ENCODE data around the gene CCBE1.

Gene CCBE1

DNA sequence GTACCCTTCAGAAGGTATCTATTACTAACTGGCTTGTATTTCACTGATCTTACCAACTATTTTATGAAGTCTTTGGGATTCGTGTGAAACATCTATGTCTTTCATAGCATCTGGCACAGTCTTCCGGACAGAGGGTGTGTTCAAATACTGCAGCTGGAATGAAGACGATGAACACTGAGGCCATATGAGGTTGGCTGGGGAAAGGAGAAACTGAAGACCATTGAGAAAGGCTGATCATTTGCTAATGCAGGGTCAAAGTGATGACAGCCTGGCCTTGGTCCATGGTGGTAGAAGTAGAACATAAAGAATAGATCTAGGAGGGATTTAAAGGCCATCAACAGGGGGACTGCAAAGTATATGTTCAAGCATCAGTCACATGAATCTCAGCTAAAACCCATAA is 132.7 kb downstream of the CCBE1 start:
- no peak for DNase-seq

DNA sequence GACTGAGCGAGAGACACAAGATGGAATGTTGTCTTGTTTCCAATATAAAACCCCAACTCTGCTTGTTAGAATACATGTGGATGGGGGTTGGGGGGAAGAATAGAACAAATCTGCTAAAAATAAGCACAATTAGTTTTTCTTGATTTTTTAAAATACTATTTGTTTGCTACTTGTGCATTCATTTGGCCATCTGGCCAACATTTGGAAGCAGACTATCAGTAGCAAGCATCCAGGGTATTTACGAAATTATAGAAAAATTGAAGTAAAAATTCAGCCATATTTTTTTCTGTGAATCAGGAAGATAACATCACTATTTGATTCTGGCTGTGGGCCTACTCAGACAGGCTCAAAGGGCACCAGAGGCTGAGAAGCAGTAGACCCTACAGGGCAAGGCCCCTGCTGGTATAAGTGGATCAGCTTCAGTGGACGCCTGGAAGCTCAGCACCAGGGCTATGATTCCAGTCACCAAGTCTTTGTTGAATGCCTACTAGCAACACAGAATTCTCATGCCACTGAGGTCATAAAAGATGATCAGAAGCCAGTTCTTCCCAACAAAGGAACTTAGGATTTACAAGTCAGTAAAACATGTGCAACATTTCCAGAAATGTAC is 133.9 kb downstream of the CCBE1 start:
- no peak for DNase-seq

GRCh38 chr18:59562751-59563150 is 134.5 kb downstream of the CCBE1 start:
- DNase-seq: no peak

DNA sequence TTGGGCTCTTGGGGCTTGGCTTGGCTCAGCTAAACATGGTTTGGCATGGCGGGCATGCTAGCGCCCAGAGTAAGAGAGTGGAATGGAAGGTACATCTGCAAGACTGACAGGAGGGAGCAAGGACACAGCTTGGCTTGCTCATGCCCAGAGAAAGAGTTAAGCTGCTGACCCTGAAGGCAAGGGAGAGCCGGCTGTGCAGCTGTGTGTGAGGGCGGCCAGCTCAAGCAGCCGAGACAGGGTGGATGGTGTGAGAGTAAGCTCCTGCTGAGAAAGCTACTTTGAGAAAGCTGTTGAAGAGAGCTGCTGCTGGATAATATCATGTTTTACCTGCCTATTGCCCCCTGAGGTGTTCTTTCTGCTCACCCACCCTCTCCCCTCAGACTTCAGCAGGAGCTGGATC is 135.6 kb downstream of the CCBE1 start:
- DNase-seq: no peak

GRCh38 chr18:59560556-59560955 is 136.7 kb downstream of the CCBE1 start:
- DNase-seq: peak; percentile 43

DNA sequence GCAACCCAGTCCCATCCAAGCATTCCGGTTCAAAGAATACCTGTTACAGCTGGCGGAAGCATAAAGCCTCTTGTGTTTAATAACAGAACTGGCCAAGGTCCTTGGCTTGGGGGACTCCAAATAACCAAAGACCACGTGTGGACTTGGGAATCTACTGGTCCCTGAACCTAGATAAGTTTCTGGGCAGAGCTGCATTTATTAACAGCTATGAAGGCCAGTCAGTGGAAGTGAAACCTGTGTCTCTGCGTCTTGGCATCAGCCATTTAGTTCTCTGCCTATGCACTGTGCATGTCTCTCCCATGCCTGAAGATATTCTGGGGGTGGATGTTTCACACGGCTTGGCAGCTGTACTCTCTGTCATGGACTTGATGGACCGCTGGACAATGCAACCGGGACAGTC is 137.7 kb downstream of the CCBE1 start:
- no peak for DNase-seq

DNA sequence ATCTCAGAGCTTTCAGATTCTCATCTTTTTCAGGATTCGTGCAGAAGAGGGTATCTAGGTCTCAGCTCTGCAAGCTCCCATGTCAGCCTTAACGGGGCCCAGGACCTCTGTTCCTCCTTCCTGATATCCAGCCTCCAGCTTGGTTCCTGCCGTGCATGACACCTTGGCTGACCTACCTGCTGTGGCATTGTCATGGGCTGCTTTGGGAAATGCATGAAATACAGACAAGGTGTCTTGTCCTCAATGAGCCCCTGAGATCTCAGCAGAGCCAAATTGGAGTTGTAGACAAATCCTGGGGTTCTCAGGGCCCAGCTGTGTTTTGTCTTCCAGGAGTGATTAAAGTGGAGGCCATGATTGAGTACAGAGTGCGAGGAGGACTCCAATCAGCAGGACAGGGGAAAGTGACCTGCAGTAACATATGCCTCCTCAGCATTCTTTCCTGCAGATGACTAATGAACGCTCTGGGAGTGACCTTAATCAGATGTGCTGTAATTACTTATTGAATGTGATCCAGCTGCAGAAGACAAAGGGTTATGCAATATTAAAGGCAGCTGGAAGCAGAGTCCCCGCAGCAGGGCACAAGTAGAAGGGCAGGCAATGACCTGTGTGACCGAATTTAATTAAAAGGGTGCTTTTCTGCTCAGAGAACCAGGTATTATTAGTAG is 141.1 kb downstream of the CCBE1 start:
- DNase-seq: no peak

- peak; percentile 11 for DNase-seq
Measured at GRCh38 chr18:59554796-59555335, 142.4 kb downstream of the CCBE1 start.

- DNase-seq: no peak
Measured at GRCh38 chr18:59553273-59553870, 143.9 kb downstream of the CCBE1 start.

- DNase-seq: no peak
Measured at GRCh38 chr18:59551902-59552635, 145.2 kb downstream of the CCBE1 start.

- DNase-seq: no peak
Measured at GRCh38 chr18:59550174-59550516, 147.1 kb downstream of the CCBE1 start.

DNA sequence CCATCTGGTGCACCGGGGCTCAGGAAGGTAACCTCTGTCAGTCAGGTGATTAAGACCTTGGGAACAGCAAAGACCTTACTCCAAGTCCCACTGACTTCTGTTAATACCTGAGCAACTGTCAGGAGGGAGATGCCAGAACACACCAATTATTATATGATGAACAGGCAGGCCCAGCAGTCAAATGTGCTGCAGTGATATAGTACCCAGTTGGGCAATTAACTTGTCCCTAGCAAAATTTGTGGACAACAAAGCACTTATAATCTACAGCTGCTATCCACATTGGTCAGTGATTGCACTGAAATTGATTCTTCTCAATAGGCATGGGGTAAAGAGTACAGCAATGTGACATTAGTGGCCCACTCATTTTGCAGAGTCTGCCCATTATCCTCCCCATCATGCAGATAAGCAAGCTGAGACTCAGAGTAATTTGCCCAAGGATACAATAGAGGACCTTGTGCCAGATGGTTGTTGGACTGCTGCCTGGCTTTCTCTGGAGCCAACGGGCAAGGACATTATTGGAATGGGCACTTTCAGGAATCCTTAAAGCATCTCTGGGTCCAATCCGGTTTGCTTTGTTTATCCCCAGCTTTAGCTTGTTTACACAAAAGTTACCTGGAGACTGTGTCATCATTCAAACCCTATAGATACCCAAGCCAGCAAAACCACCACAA is 147.6 kb downstream of the CCBE1 start:
- peak; percentile 36 for DNase-seq

GRCh38 chr18:59547581-59548182 is 149.5 kb downstream of the CCBE1 start:
- DNase-seq: no peak

DNA sequence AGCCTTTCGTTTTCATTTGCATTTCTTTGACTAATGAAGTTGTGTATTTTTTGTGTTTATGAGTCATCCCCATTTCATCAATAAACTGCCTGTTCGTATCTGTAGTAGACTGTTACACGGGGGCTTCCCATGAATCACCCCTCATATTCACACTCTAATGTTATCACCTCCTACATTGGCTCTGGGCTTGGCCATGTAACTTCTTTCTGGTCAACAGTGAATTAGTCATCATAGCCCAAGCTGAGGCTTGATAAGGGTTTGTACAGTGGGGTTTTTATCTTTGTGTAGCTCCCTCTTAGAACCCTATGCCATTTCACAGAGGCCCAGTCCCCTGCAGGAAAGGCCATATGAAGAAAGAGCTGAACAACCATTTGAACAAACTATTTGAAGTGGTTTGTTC is 151.0 kb downstream of the CCBE1 start:
- DNase-seq: no peak

DNA sequence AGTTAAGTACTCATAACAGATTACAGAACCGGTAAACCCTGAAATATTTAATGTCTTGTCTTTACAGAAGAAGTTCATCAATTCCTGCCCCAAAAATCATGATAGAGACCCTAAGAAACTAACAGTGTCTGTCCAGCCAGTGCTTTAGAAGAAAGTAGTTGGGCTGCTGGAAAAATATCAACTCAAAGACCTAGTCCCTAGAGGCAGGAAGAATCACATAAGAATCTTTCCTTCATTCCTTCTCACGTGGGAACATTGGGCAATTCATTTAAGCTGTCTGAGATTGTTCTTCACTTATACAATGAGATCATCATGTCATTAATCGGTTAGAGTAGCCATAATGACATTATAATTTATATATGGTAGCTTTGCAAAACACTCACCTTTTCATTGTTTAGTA is 156.4 kb downstream of the CCBE1 start:
- no peak for DNase-seq

DNA sequence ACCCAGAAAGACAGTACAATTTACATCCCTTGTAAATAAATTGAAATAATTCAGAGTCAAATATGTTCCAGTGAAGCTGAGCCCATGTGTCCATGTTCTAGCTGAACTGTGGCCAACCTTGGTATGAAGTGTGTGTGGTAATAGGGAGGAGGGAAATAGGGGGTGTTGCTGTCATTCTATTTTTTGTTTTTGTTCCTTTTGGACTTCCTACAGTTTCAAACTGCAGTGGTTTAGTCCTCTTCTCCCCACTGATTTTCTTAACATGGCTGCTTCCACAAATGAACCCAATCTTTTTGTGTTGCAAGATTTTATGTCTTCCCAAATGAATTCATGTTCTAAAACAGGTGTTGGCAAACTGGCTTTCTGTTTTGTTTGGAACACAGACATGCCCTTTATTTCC is 156.9 kb downstream of the CCBE1 start:
- no peak for DNase-seq

GRCh38 chr18:59539108-59539507 is 158.1 kb downstream of the CCBE1 start:
- DNase-seq: no peak

DNA sequence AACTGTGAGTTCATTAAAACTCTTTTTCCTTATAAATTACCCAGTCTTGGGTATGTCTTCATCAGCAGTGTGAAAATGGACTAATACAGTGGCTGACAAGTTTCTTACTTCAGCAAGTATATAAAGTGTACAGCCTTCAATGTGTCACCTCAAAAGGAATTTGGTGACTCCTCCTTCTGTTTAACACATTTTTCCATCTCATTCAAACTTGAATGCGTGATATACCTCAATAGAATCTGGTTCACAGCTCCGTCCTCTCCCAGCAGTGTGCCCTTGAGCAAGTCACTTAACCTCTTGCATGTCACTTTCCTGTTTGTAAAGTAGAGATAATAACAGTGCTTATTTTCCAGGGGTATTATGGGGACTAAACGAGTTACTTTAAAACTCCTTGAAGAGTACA is 159.6 kb downstream of the CCBE1 start:
- DNase-seq: no peak

GRCh38 chr18:59536166-59536565 is 161.1 kb downstream of the CCBE1 start:
- no peak for DNase-seq

DNA sequence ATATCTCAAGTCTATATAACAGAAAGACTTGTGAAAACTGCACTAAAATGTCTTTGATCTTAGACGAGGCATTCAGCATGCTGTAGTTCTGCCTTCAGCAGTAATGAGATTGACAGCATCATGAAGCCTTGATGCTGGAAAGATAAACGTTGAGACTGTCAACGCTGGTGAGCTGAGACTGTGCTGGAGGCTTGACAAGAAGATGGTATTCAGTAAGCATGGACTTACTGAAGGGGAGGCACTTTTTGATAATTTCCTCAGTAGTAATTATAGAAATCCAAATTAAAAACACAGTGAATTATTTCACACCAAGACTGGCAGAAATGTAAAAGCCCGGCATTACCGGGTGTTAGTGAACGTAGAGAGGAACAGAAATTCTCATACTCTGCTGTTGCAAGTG is 162.2 kb downstream of the CCBE1 start:
- DNase-seq: no peak

DNA sequence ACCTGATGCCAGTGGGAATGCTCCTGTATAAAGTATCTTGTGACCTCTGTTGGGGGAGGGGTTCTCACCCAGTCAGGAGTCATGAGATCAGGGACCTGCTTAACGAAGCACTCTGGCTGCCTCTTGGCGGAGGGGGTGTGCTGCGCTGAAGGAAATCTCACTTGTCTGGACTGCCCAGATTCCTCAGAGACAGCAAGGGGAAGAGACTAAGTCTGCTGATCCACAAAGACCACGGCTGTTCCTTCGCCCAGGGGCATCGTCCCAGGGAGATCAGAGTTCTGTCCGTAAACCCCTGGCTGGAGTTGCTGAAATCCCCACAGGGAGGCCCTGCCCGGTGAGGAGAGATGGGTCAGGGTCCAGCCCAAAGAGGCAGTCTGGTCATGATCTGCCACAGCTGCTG is 168.4 kb downstream of the CCBE1 start:
- no peak for DNase-seq

DNA sequence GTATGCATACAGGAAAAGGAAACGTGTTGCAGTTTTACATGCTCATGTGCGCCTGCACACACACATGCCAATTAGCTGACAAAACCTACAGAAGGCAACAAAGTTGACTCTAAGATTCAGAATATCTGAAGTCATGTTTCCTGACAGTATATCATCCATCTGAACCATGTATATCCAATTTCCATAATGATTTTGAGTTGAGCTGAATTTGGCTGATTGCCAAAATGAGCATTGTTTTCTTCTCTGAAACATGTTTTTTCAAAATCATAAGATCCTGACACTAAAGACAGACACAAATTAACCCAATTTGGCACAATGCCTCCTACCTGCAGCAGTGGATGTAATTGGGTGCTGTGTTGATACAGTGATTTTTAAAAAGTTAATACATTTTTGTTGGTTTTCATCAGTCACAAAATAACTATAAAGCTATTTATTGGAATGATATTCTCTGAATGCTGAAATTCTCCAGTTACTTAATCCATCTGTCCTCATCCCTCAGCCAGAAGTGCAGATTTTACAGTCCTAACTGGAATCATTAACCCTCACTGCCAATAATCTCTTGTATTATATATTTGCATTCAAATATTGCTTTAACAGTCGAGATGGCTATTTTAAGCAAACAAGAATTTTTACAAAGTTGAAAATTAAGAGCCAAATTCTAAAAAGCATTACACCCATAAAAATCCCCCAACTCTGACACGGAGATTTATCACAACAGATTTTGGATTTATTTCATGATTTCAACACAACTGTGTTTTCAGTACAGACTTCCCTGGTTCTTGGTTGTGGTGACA is 176.5 kb downstream of the CCBE1 start:
- DNase-seq: peak; percentile 14
